K562 (cell line): ENCODE results near the gene RPL10A. TPM values are rescaled to one million over a fixed set of nuclear protein-coding genes. Genes with fewer than 3 reads are reported as not detected.

Source experiments
- ATF2 ChIP-seq: sonication (generic); formaldehyde crosslinking; IDR thresholded peaks from 2 replicates; pipeline ENCODE4 v1.8.1; 2022; ENCODE audit warnings: missing genetic modification reagents
- CGGBP1 ChIP-seq: fragments of 250-450 bp; sonication (Bioruptor Pico); IDR thresholded peaks from 2 replicates; pipeline ENCODE4 v1.9.0; 2021; ENCODE audit warnings: mild to moderate bottlenecking
- EWSR1 ChIP-seq: fragments of 450-650 bp; IDR thresholded peaks from 2 replicates; pipeline ENCODE4 v1.6.1; 2018; ENCODE audit warnings: borderline replicate concordance, mild to moderate bottlenecking, low read depth, moderate library complexity; ENCODE audit not compliant: partially characterized antibody
- FOXA3 ChIP-seq, 2 experiments: fragments of 450-650 bp in 1 of 2; sonication (generic) in 1 of 2; formaldehyde crosslinking; IDR thresholded peaks in 1 of 2; conservative IDR thresholded peaks in 1 of 2; 2 replicates each; pipeline versions ENCODE4 v1.4.0 to v1.8.0; 2020 to 2022; ENCODE audit warnings: mild to moderate bottlenecking in 2 of 2, missing genetic modification reagents in 1 of 2
- FOXJ2 ChIP-seq: fragments of 200-800 bp; sonication (Bioruptor generic); IDR thresholded peaks from 2 replicates; pipeline ENCODE4 v1.6.1; 2016; ENCODE audit warnings: missing genetic modification characterization, missing compliant biosample characterization
- GABPB2 ChIP-seq: fragments of 250-450 bp; sonication (Bioruptor Pico); conservative IDR thresholded peaks from 2 replicates; pipeline ENCODE4 v1.5.1; 2021; ENCODE audit warnings: mild to moderate bottlenecking
- GATA2 ChIP-seq: sonication (generic); formaldehyde crosslinking; IDR thresholded peaks from 2 replicates; pipeline ENCODE4 v1.4.0; 2020; ENCODE audit warnings: mild to moderate bottlenecking, missing genetic modification reagents
- HMG20A ChIP-seq: fragments of 450-650 bp; formaldehyde crosslinking; conservative IDR thresholded peaks from 2 replicates; pipeline ENCODE4 v1.4.0; 2020; ENCODE audit warnings: mild to moderate bottlenecking, mixed read lengths
- MEF2A ChIP-seq: IDR thresholded peaks from 2 replicates; pipeline ENCODE4 v1.6.1; 2011; ENCODE audit warnings: low read depth, mild to moderate bottlenecking, low read length, moderate library complexity; ENCODE audit not compliant: control insufficient read depth
- MEF2D ChIP-seq: conservative IDR thresholded peaks from 2 replicates; pipeline ENCODE4 v1.6.1; 2016; ENCODE audit warnings: low read depth, missing genetic modification characterization, missing compliant biosample characterization
- NFRKB ChIP-seq: fragments of 450-650 bp; IDR thresholded peaks from 2 replicates; pipeline ENCODE4 v1.6.1; 2016; ENCODE audit warnings: low read depth
- SP2 ChIP-seq: IDR thresholded peaks from 2 replicates; pipeline ENCODE4 v1.6.1; 2011; ENCODE audit warnings: mild to moderate bottlenecking, low read depth, low read length, moderate library complexity; ENCODE audit not compliant: poor library complexity, severe bottlenecking; ENCODE audit errors: extremely low read depth
- STAT6 ChIP-seq: sonication (generic); formaldehyde crosslinking; IDR thresholded peaks from 2 replicates; pipeline ENCODE4 v1.8.1; 2023; ENCODE audit warnings: mild to moderate bottlenecking, missing genetic modification reagents
- TBL1XR1 ChIP-seq, 2 experiments: IDR thresholded peaks; 2 replicates each; pipeline ENCODE4 v1.6.1; 2012; ENCODE audit warnings: improper control_type of control experiment in 2 of 2, low read length in 2 of 2, mild to moderate bottlenecking in 1 of 2
- U2AF2 ChIP-seq: fragments of 200-400 bp; formaldehyde crosslinking; optimal IDR thresholded peaks from 2 replicates; pipeline ENCODE3; 2017; ENCODE audit warnings: low read depth, mild to moderate bottlenecking, low read length
- ZBTB11 ChIP-seq, 3 experiments: fragments of 200-800 bp in 1 of 3; fragments of 250-450 bp in 1 of 3; fragments of 450-650 bp in 1 of 3; sonication (Bioruptor Pico) in 1 of 3; sonication (Bioruptor generic) in 1 of 3; formaldehyde crosslinking in 1 of 3; IDR thresholded peaks; 2 replicates each; pipeline versions ENCODE4 v1.6.1 to v1.8.0; 2016 to 2022; ENCODE audit warnings: mild to moderate bottlenecking in 2 of 3, missing genetic modification characterization in 2 of 3, missing compliant biosample characterization in 1 of 3, moderate library complexity in 1 of 3
- ZNF584 ChIP-seq: fragments of 200-800 bp; sonication (Bioruptor generic); IDR thresholded peaks from 2 replicates; pipeline ENCODE4 v1.6.1; 2016; ENCODE audit warnings: low read depth, mild to moderate bottlenecking, missing genetic modification characterization, missing compliant biosample characterization
- ZNF668 ChIP-seq: fragments of 250-450 bp; sonication (Bioruptor Pico); IDR thresholded peaks from 2 replicates; pipeline ENCODE4 v1.8.0; 2022; ENCODE audit warnings: mild to moderate bottlenecking, inconsistent platforms
- polyA plus RNA-seq, 8 experiments: library from polyadenylated mRNA; depleted of rRNA in 4 of 8; stranded (reverse) in 5 of 8; unstranded in 3 of 8; fragments of >200 nt; fragmentation: Nextera tagmentation in 2 of 8; fragmentation: Illumina TruSeq in 1 of 8; extraction: Ambion mirVana in 2 of 8; extraction: Trizol in 1 of 8; gene quantifications; 2 replicates each; pipeline versions ENCODE4 v1.2.1 to v1.2.3, GENCODE V29; 2011 to 2014; ENCODE audit warnings: inconsistent platforms in 1 of 8, missing spikeins in 1 of 8
- total RNA-seq, 7 experiments: library from RNA; depleted of rRNA in 6 of 7; stranded (reverse); fragments of >200 nt in 6 of 7; fragmentation: Illumina TruSeq in 2 of 7; extraction: Trizol in 2 of 7; gene quantifications; 2 replicates each; pipeline versions ENCODE4 v1.2.1 to v1.2.3, GENCODE V29; 2011 to 2021; ENCODE audit warnings: low replicate concordance in 1 of 7

RPL10A gene
- total and polyA plus RNA-seq, 9 of the 15 experiments (the other 6 are each of a cell fraction or from before 2014, with no cell fraction given), result 1,589 to 3,237 (median 2,116) TPM

- TF ChIP-seq ZNF668 (no peak), U2AF2 (no peak), ATF2 (CRISPR knock-in tag) (peak; percentile 70; the same call in 1 of the 2 replicates), FOXJ2 (tag) (no peak), NFRKB (no peak), SP2 (no peak), MEF2A (no peak), HMG20A (CRISPR knock-in tag) (no peak), CGGBP1 (no peak), ZNF584 (CRISPR knock-in tag) (peak; percentile 82), EWSR1 (no peak), GABPB2 (CRISPR knock-in tag) (no peak), TBL1XR1 (IDR thresholded peaks at IDR 0.05; ENCODE audit: low read length in 2 of 2) (no peak), GATA2 (CRISPR knock-in tag) (no peak), MEF2D (tag) (no peak), STAT6 (CRISPR knock-in tag) (no peak; the same call in 1 of the 2 replicates), ZBTB11 (CRISPR knock-in tag; IDR thresholded peaks at IDR 0.05) (peak in 1 of 3 experiments; percentile 72; a peak in 2 of 6 replicates), FOXA3 (CRISPR knock-in tag; conservative IDR thresholded peaks at IDR 0.05 in 1 of 2, IDR thresholded peaks at IDR 0.05 in 1 of 2) (peak in 1 of 2 experiments; percentile 88; a peak in 2 of 4 replicates)
These were observed 29.6 kb downstream of the RPL10A start (continued) for GRCh38 chr6:35497571-35498421.
